HEK293 (cell line): ENCODE measurements around the gene THSD7A.

Experiments used
- ATF2 ChIP-seq: fragments of 450-650 bp; formaldehyde crosslinking; IDR thresholded peaks from 2 replicates; pipeline ENCODE4 v1.5.1; 2016; ENCODE audit warnings: missing biosample characterization, missing genetic modification characterization, low read depth
- CTCF ChIP-seq: fragments of 450-650 bp; formaldehyde crosslinking; IDR thresholded peaks from 2 replicates; pipeline ENCODE4 v1.5.1; 2016; ENCODE audit warnings: missing biosample characterization, missing genetic modification characterization
- PBX3 ChIP-seq: sonication (generic); formaldehyde crosslinking; IDR thresholded peaks from 2 replicates; pipeline ENCODE4 v1.8.1; 2022; ENCODE audit warnings: mild to moderate bottlenecking, moderate library complexity, missing genetic modification reagents
- PRDM4 ChIP-seq: fragments of 450-650 bp; formaldehyde crosslinking; IDR thresholded peaks from 2 replicates; pipeline ENCODE4 v1.5.1; 2017; ENCODE audit warnings: missing biosample characterization, missing genetic modification characterization
- REST ChIP-seq: fragments of 450-650 bp; formaldehyde crosslinking; IDR thresholded peaks from 2 replicates; pipeline ENCODE4 v1.5.1; 2016; ENCODE audit warnings: missing biosample characterization, missing genetic modification characterization
- ZBTB26 ChIP-seq: fragments of 450-650 bp; formaldehyde crosslinking; optimal IDR thresholded peaks from 2 replicates; pipeline ENCODE3; 2016; ENCODE audit warnings: missing biosample characterization, mild to moderate bottlenecking, missing genetic modification characterization
- ZNF138 ChIP-seq: fragments of 450-650 bp; formaldehyde crosslinking; IDR thresholded peaks from 2 replicates; pipeline ENCODE4 v1.5.1; 2016; ENCODE audit warnings: missing biosample characterization, missing genetic modification characterization, borderline replicate concordance

GRCh38 chr7:11807000-11807399 lies 25.0 kb downstream of the THSD7A start:
- TF ChIP-seq PRDM4 (tag by site-specific recombination), result no peak
- TF ChIP-seq CTCF (tag by site-specific recombination), result no peak
- TF ChIP-seq ZBTB26, result no peak
- no peak for TF ChIP-seq PBX3
- no peak for TF ChIP-seq ZNF138
- TF ChIP-seq ATF2 (tag by site-specific recombination), result no peak
- no peak for TF ChIP-seq REST (tag by site-specific recombination)
